ENCODE results near the gene TFAP2E.

TFAP2E gene

DNA sequence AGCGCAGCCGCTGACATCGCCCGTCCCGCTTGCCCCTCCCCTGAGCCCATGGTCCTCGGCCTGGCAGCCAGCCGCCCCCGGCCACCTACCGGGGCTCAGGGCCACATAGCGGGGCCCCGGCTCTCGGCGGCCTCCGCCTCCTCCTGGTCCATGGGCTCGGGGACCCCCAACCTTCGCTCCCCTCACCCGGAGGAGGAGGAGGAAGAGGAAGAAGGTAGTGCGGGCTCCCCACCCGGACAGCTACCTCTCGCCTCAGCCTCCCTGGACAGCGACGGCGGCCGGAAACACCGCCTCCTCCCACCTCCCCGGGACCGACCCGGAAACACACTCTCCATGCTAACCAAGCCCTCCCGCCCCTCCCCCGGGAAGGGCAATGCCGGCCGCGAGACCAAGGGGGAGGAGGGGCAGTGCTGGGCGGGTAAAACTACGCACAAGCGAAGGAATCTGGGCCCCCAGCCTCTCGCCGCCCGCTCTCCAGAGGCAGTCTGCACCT is 15.9 kb upstream of the TFAP2E start, which contains the start of gene KIAA0319L:
TSS of gene KIAA0319L (minus strand) at position 286 of the 493 bp plus-strand sequence. CDS start 2,912 bp downstream, outside the sequence.
- peak in 2 of 3 donors; percentile 45 to 46 for DNase-seq (ENCODE audit: low read depth in 3 of 3)

DNA sequence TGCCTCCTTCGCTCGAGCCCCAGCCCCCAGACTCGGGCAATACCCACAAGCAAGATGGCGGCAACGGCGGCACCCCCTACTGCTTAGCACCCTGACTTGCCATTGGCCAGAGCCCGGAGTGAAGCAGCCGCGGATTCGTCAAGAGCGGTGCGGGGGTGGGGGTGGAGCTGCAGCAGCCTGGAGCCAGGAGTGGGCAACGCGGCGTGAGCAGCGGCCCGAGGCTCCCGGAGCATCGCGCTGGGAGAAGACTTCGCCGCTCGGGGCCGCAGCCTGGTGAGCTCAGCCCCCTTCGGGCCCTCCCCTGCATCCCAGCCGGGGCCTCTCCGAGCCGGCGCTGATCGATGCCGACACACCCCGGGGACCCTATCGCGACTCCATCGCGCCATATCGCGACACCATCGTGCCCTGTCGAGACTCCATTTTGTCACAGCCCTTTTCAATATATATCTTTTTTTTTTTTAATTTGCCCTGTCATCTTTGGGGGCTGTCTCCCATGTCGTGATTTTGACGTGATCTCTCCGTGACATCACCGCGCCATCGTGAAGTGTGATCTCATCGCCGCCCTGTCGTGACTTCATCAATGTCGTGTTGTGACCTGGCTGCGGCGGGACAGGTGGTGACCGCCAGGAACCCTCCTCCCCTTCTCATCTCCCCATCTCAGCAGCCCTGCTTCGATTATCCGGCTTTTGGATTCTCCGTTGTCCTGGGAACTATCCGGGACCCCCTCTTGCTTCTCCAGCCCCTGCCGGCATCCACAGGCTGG is 15.3 kb upstream of the TFAP2E start, which contains the start of gene NCDN:
TSS of gene NCDN (plus strand) at position 189 of the 763 bp plus-strand sequence. CDS start at position 581, 392 bp downstream.
- peak; percentile 92 to 98 (median 96) for DNase-seq (ENCODE audit: low read depth in 3 of 3)

DNA sequence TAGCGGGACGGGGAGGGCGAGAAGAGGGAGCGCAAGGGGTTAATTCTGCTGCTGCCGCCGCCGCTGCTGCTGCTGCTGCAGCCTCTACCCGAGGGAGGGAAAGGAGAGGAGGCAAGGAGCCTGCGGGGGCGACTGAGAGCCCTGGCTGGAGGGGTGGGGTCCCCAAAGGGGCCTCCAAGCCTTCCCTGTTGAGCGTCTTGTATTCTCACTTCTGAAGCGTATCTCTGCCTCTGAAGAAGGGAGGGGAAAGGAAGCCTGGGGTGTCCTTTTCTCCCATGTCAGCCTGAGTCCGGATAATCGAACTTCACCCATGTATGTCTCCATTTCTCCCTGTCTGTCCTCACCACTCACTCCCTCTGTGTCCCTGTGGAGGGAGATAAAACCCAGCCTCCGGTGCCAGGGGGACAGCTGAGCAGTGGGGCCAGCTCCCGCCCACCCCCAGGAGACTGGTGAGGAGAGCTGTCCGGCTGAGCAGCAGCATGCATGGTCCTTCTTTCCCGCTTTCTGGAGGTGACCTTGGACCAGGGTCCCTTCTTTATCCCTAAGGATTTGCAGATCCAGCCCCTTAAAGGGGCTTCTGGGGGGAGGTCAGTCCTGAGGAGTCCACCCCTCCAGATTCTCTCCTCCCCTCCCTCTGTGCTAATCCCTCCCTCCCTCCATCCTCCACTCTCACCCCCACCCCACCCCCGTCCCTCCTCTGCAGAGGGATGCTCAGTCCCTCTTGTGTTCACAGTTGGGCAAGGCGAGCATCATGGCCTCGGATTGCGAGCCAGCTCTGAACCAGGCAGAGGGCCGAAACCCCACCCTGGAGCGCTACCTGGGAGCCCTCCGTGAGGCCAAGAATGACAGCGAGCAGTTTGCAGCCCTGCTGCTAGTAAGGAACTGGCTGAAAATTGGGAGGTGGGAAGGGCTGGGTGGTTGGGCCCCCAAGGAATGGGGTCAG is 14.5 kb upstream of the TFAP2E start:
- DNase-seq (ENCODE audit: low read depth in 3 of 3): no peak

DNA sequence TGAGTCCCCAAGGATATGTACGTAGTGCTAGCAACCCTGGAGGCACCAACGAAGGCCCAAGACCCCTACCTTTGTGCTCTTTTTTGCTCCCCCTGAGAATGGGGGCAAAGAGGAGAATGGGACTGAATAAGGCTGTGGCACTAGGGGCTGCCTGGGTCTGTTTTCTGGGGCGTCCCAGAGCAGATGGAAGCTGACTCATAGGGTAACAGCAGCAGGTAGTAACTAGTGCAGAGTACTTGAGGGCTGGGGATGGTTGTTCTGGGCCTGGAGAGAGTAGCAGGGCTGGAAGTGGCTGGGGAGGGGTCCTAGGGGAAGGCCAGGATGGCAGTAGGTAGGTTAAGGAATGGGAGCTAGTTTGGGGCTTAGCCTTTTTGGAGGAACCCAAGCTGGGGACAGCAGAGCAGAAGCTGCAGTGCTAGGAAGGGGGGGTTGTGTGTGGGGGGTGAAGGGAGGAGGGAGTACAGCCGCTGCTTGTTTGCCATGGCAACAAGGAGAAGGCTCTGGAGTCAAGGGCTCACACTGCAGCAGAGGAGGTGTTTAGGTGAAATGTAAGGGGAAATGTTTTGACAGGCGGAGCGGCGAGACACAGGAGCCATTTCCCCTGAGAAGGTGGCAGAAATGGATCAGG is 13.7 kb upstream of the TFAP2E start:
- no peak for DNase-seq (ENCODE audit: low read depth in 3 of 3)

DNA sequence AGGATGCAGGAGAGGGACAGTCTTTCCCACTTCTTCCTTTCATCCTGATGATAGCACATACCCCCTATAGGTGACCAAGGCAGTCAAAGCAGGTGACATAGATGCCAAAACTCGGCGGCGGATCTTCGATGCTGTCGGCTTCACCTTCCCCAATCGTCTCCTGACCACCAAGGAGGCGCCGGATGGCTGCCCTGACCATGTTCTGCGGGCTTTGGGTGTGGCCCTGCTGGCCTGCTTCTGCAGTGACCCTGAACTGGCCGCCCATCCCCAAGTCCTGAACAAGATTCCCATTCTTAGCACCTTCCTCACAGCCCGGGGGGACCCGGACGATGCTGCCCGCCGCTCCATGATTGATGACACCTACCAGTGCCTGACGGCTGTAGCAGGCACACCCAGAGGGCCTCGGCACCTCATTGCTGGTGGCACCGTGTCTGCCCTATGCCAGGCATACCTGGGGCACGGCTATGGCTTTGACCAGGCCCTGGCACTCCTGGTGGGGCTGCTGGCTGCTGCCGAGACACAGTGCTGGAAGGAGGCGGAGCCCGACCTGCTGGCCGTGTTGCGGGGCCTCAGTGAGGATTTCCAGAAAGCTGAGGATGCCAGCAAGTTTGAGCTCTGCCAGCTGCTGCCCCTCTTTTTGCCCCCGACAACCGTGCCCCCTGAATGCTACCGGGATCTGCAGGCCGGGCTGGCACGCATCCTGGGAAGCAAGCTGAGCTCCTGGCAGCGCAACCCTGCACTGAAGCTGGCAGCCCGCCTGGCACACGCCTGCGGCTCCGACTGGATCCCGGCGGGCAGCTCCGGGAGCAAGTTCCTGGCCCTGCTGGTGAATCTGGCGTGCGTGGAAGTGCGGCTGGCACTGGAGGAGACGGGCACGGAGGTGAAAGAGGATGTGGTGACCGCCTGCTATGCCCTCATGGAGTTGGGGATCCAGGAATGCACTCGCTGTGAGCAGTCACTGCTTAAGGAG is 12.6 kb upstream of the TFAP2E start:
- no peak for DNase-seq (ENCODE audit: low read depth in 3 of 3)

DNA sequence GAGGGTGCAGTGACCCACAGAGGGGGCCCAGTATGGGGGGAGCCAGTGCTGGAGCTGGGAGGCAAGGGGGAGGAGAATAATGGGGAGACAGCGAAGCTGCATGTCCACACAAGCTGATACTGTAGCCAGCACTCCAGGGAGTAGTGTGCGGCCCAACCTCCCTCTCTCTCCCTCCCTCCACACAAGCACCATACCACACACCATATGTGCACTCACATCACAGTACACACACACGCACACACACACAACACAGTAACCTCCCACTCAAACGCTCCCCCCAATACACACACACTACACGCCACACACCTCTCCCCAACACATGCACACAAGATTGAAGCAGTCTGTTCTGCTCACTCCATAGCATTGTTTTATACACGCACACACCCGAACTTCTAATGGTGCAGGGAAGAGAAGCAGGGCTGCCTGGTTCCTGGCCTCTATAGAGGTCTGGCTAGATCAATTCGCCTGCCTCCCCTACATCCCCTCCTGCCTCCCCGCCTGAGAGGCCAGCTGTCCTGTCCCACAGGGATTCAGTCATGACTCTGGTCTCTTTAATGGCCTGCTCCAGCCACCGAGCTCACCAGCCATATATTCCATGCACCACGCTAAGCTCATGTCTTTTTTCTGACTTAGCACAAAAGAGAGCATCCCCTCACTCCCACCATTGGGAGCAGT is 11.7 kb upstream of the TFAP2E start:
- DNase-seq (ENCODE audit: low read depth in 3 of 3): no peak

DNA sequence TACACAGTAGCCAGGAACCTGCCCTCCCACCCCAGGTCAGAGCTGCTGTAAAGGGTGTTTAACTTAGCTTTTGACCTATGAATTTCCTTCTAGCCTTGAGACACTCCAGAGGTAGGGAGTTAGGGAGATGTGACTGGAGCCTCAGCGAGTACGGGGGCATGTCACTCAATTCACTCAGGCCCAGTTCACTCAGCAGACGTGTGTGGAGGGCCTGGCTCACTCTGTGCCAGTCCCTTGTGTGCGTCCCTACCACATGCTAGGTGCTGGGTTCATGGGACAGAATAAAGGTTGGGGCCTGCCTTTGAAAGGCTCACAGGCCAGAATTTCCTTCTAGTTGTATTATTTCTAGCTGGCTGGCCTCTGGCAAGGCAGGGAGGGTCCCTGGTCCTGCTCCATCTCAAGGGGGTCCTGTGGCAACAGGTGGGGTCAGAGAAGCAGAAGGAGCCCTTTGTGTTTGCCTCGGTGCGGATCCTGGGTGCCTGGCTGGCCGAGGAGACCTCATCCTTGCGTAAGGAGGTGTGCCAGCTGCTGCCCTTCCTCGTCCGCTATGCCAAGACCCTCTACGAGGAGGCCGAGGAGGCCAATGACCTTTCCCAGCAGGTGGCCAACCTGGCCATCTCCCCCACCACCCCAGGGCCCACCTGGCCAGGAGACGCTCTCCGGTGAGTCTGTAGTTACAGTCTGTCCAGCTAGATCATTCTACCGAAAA is 11.0 kb upstream of the TFAP2E start:
- DNase-seq (ENCODE audit: low read depth in 3 of 3): no peak

DNA sequence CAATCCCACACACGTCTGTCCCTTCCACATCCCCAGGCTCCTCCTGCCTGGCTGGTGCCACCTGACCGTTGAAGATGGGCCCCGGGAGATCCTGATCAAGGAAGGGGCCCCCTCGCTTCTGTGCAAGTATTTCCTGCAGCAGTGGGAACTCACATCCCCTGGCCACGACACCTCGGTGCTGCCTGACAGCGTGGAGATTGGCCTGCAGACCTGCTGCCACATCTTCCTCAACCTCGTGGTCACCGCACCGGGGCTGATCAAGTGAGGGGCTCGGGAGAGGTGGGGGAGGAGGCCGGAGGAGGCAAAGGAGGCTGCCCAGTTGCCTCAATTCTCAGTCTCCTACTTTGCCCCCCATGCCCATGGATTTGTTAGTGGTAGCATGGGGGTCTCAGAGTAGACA is 9.9 kb upstream of the TFAP2E start:
- no peak for DNase-seq (ENCODE audit: low read depth in 3 of 3)

DNA sequence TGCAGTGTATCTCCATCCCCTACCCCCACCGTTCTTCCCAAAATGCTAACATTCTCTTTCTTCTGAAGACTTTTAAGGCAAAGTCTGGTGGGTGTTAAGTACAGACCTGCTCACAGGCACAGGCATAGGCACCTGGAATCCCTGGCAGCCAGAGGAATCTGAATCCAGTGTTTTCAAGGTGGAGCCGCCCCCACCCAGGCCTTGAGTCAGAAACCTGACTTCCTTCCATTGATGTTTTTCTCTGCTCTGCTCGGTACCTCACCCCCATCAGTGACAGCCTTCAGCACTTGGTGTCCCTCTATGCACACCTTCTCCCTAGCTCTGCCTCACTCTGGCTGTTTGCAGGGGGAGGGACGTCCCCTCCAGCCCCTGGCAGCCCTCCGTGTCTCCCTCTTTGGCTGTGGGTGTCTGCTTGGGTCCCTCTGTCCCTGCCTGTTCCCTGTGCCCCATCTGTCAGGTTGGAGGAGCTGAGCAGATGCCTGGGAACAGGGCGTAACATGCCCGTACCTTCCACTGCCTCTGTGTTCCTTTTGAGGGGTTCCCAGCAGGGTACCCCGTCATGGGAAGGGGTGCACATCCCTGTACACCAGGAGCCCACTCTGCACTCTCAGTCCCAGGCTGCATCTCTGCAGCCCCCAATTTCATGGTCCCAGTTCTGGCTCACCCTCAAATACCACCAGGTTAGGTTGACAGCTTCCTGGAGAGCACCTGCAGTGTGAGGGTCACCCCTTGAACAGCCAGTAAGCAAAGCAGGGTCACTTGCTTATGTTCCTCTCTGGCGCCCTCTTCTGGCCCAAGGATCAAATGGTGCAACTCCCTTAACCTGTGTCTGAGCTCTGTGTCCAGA is 8.9 kb upstream of the TFAP2E start:
- peak; percentile 64 to 76 (median 73) for DNase-seq (ENCODE audit: low read depth in 3 of 3)

DNA sequence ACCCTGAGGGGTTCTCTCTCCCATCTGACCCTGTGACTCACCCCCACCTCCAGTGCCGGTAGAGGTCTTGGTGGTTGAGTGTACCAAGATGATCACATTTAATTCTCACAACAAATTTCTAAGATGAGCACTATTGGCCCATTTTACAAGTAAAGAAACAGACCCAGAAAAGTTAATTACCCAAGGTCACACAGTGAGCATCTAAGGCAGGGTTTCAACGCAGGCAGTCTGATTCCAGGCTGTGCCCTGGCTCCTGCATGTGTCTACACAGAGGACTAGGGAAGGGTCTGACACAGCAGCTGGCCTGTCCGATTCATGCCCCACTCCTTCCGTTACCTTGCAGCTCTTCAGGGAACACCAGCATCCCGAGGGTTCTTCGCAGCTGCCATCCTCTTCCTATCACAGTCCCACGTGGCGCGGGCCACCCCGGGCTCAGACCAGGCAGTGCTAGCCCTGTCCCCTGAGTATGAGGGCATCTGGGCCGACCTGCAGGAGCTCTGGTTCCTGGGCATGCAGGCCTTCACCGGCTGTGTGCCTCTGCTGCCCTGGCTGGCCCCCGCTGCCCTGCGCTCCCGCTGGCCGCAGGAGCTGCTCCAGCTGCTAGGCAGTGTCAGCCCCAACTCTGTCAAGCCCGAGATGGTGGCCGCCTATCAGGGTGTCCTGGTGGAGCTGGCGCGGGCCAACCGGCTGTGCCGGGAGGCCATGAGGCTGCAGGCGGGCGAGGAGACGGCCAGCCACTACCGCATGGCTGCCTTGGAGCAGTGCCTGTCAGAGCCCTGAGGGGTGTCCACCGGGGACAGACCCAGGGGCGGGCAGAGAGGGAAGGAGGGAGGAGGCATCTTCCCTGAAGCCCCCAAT is 8.0 kb upstream of the TFAP2E start:
- DNase-seq (ENCODE audit: low read depth in 3 of 3): no peak

DNA sequence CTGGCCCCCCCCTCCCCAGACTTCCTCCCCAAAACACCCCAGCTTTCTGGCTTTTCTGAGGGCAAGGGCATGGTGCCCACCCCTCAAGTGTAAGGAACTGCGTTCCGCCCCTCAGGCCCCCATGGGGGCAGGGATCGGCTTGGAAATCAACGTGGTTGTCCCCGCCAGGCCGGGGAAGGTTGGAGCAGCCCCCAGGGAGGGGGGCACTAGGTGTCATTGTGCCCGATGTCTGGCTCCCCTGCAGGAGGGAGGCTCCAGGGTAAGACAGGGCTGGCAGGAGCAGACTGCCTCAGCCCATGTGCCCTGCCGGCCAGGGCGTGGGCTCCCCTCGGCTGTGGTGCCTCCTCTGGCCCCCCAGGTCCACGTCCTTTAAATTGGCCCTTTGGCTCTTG is 7.4 kb upstream of the TFAP2E start:
- no peak for DNase-seq (ENCODE audit: low read depth in 3 of 3)

DNA sequence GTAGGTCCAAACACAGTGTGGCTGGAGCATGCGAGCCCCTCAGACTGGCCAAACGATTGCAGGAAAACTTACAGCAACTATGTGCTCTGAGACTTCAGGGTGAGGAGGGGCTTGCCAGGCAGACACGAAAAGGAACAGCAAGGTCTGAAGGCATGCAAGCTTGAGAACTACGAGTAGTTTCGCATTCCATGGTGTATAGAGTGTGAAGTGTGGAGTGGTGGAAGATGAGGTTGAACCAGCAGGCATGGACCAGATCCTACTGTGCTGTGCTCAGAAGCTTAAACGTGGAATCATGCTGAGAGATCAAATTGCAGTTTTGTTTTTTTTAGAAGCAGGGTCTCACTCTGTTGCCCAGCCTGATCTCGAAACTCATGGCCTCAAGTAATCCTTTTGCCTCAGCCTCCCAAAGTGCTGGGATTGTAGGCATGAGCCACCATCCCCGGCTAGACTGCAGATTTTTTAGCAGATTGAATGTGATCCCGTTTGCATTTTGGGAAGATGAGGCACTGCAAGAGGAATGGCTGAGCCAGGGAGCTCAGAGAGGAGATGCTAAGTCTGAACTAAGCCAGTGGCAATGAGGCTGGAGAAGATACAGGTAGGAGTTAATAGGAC is 5.1 kb upstream of the TFAP2E start:
- no peak for DNase-seq (ENCODE audit: low read depth in 3 of 3)

DNA sequence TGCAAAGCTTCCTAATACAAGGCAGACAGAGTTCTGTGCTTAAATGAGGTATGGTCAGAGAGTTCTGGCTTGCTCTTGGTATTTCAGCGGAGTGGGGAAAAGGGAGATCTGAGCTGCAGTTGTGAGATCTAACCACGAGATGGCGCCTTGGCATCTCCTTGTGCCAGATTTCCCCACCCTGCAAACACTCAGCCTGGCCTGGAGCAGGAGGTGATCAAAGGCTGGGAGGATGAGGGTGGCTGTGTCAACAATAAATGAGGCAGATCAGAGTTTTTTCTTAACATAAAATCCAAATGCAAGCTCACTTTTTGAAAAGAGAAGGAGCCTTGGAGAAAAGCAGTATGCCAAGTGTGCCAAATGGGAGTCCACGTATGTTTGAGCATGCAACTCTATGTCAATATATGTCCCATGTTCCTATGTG is 4.1 kb upstream of the TFAP2E start:
- DNase-seq (ENCODE audit: low read depth in 3 of 3): peak in 1 of 3 donors; percentile 45

DNA sequence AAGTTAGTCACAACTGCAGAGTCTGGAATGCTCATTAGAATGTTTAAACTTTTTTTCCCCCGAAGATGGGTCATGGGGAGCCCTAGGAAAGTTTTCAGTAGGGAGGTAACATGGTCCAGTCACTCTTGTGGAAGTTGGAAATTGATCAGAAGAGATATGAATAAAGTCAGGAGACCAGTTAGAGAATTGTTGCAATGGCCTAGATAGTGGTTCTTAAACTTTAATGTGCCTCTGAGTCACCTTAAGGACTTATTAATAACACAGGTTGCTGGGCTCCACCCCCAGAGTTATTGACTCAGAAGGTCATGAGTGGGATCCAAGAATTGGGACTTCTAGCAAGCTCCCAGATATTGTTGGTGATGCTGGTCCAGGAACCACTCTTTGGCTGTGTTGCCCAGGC is 3.2 kb upstream of the TFAP2E start:
- no peak for DNase-seq (ENCODE audit: low read depth in 3 of 3)

DNA sequence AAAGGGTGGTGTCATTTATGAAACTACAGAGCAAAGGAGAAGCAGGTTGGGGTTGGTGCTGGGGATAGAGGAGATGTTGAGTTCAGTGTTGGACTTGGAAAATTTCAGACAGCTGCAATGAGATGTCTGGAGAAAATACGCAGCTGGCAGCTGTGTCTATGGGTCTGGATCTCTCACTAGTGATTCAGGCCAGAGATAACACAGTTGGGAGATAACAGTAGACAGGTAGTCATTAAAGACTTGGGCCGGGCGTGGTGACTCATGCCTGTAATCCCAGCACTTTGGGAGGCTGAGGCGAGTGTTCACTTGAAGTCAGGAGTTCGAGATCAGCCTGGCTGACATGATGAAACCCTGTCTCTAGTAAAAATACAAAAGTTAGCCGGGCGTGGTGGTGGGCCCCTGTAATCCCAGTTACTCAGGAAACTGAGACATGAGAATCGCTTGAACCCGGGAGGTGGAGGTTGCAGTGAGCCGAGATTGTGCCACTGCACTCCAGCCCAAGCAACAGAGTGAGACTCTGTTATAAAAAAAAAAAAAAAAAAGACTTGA is 2.5 kb upstream of the TFAP2E start:
- no peak for DNase-seq (ENCODE audit: low read depth in 3 of 3)

DNA sequence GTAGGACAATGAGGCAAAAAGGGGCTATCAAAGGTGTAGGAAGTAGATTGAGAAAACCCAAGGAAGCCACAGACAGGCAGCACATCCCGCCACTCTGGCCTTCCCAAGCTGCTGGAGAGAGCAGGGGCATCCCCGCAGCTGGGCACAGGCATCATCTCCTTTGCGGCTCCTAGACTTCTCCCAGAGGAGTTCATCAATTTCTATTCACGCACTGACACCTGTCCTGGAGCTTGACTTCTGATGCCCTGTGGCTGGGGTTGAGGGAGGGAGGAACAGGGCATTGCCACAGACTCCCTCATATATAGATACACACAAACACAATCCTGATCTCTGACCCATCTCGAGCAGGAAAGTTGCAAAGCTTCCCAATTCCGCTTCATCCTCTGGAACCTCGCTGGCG is 1.9 kb upstream of the TFAP2E start:
- no peak for DNase-seq (ENCODE audit: low read depth in 3 of 3)

DNA sequence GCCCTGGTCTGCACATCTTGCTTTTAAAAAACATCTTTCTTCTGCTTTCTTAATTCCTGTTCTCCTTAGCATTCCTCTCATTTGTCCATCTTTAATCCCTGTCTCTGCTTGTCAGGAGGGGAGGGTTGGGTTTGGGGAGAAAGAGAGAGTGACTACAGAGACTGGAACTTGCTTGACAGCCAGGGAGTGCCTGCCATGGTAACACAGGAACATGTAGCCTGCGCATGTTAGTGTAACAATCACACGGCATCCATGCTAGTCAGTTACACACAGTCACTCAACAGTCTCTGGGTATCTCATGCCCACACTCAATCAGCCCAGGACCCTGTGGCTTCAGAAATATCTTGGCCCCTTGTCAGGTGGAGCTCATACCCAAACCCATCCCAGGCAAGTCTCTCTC is 818 bp upstream of the TFAP2E start:
- DNase-seq (ENCODE audit: low read depth in 3 of 3): no peak

Data from stimulated activated CD4-positive, alpha-beta T cell treated with anti-CD3 and anti-CD28 coated beads, TNF-alpha, amount 100 ng/mL, for 48 hours (primary cell).